Thyroid gland (tissue), 4 donors: Measurements from ENCODE around the gene ROPN1L.

Source experiments
- POLR2A ChIP-seq, 2 donors: fragments of 450-650 bp; IDR thresholded peaks; one replicate each; pipeline ENCODE4 v1.6.1; 2017; ENCODE audit warnings: antibody characterized with exemption in 2 of 2, mild to moderate bottlenecking in 2 of 2, moderate library complexity in 1 of 2
- TF ChIP-seq, protein P1 (sequence below), 6 experiments: fragments of 200-600 bp in 3 of 6; fragments of 450-650 bp in 3 of 6; sonication (generic) in 3 of 6; IDR thresholded peaks; one replicate each; pipeline ENCODE4 v1.5.1; 2016 to 2019; ENCODE audit warnings: antibody characterized with exemption in 6 of 6, mild to moderate bottlenecking in 2 of 6, inconsistent platforms in 1 of 6, moderate library complexity in 1 of 6

DNA sequence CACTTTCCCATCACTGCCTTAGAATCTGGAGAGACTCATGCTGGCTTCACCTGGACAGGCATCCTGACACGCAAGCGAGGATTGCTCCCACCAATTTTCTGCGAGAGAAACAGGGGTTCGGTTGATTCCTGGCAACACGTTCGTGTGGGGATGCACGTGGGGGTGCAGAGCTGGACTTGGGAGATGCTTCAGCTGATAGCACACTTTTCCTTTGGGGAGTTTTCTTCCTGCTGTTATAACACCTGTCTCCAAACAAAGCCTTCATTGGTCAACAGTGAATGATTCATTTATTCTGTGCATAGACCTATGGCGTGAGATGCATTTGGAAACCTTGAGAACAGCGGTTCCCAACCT is 50.0 kb downstream of the ROPN1L start:
- TF ChIP-seq, protein P1, sequence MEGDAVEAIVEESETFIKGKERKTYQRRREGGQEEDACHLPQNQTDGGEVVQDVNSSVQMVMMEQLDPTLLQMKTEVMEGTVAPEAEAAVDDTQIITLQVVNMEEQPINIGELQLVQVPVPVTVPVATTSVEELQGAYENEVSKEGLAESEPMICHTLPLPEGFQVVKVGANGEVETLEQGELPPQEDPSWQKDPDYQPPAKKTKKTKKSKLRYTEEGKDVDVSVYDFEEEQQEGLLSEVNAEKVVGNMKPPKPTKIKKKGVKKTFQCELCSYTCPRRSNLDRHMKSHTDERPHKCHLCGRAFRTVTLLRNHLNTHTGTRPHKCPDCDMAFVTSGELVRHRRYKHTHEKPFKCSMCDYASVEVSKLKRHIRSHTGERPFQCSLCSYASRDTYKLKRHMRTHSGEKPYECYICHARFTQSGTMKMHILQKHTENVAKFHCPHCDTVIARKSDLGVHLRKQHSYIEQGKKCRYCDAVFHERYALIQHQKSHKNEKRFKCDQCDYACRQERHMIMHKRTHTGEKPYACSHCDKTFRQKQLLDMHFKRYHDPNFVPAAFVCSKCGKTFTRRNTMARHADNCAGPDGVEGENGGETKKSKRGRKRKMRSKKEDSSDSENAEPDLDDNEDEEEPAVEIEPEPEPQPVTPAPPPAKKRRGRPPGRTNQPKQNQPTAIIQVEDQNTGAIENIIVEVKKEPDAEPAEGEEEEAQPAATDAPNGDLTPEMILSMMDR (IDR thresholded peaks at IDR 0.05) = no peak
- TF ChIP-seq POLR2A (IDR thresholded peaks at IDR 0.05) = no peak
